Peyer's patch (tissue), 4 donors: ENCODE measurements around the gene DGKI. TPM values are rescaled to one million over a fixed set of nuclear protein-coding genes. Genes with fewer than 3 reads are reported as not detected.

Experiments used
- DNase-seq, 3 donors: peaks; one replicate each; pipeline ENCODE4 v3.0.0-alpha.2; 2017 to 2019
- H3K27ac ChIP-seq, 4 donors: fragments of 200-600 bp; sonication (generic); one replicate each; pipeline ENCODE4 v1.5.1; 2016 to 2019
- H3K27me3 ChIP-seq, 2 donors: fragments of 200-600 bp; sonication (generic); one replicate each; pipeline ENCODE4 v1.5.1; 2019
- H3K36me3 ChIP-seq, 3 donors: fragments of 200-600 bp; sonication (generic); one replicate each; pipeline ENCODE4 v1.5.1; 2016 to 2019
- H3K4me1 ChIP-seq, 4 donors: fragments of 200-600 bp; sonication (generic); one replicate each; pipeline ENCODE4 v1.5.1; 2016 to 2019
- H3K4me3 ChIP-seq, 4 donors: fragments of 200-600 bp; sonication (generic); 1 replicate in 3 of 4; 2 replicates in 1 of 4; pipeline ENCODE4 v1.5.1; 2016 to 2019; ENCODE audit warnings: mild to moderate bottlenecking in 1 of 4
- H3K9me3 ChIP-seq, 4 donors: fragments of 200-600 bp; sonication (generic); one replicate each; pipeline ENCODE4 v1.5.1; 2016 to 2019; ENCODE audit warnings: mild to moderate bottlenecking in 1 of 4
- POLR2A ChIP-seq, 2 donors: fragments of 450-650 bp; IDR thresholded peaks; one replicate each; pipeline ENCODE4 v1.5.1; 2017; ENCODE audit warnings: antibody characterized with exemption in 2 of 2, mild to moderate bottlenecking in 2 of 2, moderate library complexity in 2 of 2
- total RNA-seq, 4 donors: library from RNA; depleted of rRNA; stranded (reverse); fragments of >200 nt; gene quantifications; one replicate each; pipeline ENCODE4 v1.1.0, GENCODE V29; 2016
- TF ChIP-seq, protein P1 (sequence below), 6 experiments: fragments of 450-650 bp in 4 of 6; fragments of 200-600 bp in 2 of 6; sonication (generic) in 1 of 6; IDR thresholded peaks; one replicate each; pipeline ENCODE4 v1.5.1; 2017 to 2019; ENCODE audit warnings: antibody characterized with exemption in 6 of 6, mild to moderate bottlenecking in 3 of 6, moderate library complexity in 1 of 6

The DGKI gene
- total RNA-seq, 4 donors from 2014 or later = 0.19 to 0.40 (median 0.35) TPM; not detected in 1

DNA sequence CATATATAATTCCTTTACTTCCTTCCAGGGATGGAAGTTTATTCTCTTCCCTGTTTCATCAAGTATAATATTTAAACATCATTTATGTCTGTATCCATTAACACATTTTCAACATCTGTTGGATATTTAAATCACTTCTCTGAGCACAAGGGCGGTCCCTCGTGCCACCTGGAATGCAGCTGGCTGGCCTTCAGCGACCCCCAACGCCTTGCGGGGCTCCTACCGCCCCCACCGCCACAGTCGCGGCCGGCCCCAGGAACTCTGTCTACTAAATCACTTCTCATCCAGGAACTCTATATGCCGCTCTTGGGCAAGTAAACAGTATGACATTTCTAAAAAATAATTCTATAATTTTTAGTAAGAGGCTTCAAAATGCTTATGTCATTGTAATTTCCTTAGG is 282.1 kb downstream of the DGKI start:
- DNase-seq = no peak
- no peaks in the 10 kb centered on the region for H3K27me3 ChIP-seq
- H3K36me3 ChIP-seq = no peaks in the 10 kb centered on the region
- no peaks in the 10 kb centered on the region for H3K9me3 ChIP-seq
- no peaks in the 10 kb centered on the region for H3K4me1 ChIP-seq
- H3K4me3 ChIP-seq = no peak overlapping the region
- TF ChIP-seq POLR2A (IDR thresholded peaks at IDR 0.05) = no peak
- TF ChIP-seq, protein P1, sequence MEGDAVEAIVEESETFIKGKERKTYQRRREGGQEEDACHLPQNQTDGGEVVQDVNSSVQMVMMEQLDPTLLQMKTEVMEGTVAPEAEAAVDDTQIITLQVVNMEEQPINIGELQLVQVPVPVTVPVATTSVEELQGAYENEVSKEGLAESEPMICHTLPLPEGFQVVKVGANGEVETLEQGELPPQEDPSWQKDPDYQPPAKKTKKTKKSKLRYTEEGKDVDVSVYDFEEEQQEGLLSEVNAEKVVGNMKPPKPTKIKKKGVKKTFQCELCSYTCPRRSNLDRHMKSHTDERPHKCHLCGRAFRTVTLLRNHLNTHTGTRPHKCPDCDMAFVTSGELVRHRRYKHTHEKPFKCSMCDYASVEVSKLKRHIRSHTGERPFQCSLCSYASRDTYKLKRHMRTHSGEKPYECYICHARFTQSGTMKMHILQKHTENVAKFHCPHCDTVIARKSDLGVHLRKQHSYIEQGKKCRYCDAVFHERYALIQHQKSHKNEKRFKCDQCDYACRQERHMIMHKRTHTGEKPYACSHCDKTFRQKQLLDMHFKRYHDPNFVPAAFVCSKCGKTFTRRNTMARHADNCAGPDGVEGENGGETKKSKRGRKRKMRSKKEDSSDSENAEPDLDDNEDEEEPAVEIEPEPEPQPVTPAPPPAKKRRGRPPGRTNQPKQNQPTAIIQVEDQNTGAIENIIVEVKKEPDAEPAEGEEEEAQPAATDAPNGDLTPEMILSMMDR (IDR thresholded peaks at IDR 0.05) = no peak
- no peak overlapping the region for H3K27ac ChIP-seq

DNA sequence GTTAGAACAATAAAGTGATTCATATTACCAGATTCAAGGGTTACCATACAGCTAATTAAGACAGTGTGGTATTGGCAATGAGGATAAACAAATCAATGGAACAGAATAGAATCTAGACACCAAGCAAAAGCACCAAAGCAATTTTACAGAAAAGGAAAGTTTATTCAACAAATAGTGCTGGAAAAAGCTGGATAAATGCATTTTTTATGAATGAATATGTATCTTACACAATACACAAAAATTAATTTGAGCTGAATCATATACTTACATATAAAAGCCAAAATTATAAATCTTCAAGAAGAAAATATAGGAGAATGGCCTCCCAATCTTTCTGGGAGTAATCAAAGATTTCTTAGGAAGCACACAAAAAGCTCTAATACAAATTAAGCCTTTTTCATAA is 282.8 kb downstream of the DGKI start:
- TF ChIP-seq, protein P1 (IDR thresholded peaks at IDR 0.05) = no peak
- TF ChIP-seq POLR2A (IDR thresholded peaks at IDR 0.05) = no peak
- Histone ChIP-seq H3K9me3 (no peaks in the 10 kb centered on the region), H3K36me3 (no peaks in the 10 kb centered on the region), H3K27me3 (no peaks in the 10 kb centered on the region), H3K4me1 (no peaks in the 10 kb centered on the region), H3K4me3 (no peak overlapping the region), H3K27ac (no peak overlapping the region)
- no peak for DNase-seq

DNA sequence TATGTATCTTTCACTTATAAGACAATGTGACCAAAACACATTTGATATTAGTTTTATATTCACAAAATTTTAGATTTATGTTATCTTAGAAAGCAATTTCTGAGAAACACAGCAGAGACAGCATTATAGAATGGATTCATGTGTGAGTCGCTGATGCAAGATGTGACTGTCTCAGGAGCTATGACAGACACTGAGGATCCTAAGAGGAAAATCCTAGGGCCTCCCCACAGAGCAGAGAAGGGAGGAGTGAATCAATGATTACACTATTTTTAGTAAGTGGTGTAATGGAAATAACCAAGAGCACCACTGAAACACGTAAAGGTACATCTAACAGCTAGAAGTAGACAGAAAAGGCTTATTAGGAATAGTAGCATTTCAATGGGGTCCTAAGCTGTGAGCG is 299.3 kb downstream of the DGKI start:
- H3K27ac ChIP-seq = no peak overlapping the region
- TF ChIP-seq POLR2A (IDR thresholded peaks at IDR 0.05) = no peak
- TF ChIP-seq, protein P1 (IDR thresholded peaks at IDR 0.05) = no peak
- no peaks in the 10 kb centered on the region for H3K36me3 ChIP-seq
- no peaks in the 10 kb centered on the region for H3K9me3 ChIP-seq
- no peak for DNase-seq
- no peaks in the 10 kb centered on the region for H3K4me1 ChIP-seq
- no peak overlapping the region for H3K4me3 ChIP-seq
- no peaks in the 10 kb centered on the region for H3K27me3 ChIP-seq

DNA sequence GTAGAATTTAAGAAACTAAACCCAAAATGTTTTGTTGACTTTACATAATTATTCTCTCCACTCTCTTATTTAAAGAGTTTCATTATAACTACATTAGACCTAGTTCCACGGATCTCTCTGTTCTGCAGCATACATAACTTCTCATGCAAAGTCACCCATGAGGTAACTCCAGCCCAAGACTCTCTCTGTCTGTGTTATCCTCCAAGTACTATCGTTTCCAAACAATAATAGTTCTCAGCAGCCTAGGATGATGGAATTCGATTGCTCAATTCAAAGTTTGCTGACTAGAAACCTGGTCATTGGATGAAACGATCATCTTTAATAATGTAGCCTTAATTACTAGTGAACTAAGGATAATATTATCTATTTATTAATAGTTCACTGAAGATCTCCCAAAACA is 300.1 kb downstream of the DGKI start:
- Histone ChIP-seq H3K27me3 (no peaks in the 10 kb centered on the region), H3K36me3 (no peaks in the 10 kb centered on the region), H3K27ac (no peak overlapping the region), H3K4me1 (no peaks in the 10 kb centered on the region), H3K4me3 (no peak overlapping the region), H3K9me3 (no peaks in the 10 kb centered on the region)
- TF ChIP-seq, protein P1 (IDR thresholded peaks at IDR 0.05) = no peak
- no peak for TF ChIP-seq POLR2A (IDR thresholded peaks at IDR 0.05)
- DNase-seq = no peak

DNA sequence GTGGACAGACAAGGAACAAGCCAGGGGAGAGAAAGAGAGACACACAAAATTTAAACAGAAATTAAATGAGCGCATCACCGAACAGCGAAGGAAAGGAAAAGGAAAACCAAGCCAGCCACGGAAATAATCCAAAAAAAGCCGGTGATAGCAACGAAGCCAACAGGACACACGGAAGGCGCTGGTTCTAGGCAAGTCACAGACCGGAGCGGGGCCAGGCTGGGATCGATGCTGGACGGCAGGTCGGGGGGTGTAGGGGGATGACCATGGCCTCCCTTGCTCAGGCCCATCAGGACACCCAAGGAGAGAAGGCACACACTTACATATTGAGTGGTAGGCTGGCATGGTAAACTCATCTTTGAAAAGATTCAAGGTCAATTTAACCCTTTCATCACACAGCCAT is 300.8 kb downstream of the DGKI start:
- H3K27ac ChIP-seq = no peak overlapping the region
- no peak for DNase-seq

More for the DNA sequence above, 300.8 kb downstream of the DGKI start:
- H3K9me3 ChIP-seq = no peaks in the 10 kb centered on the region
- H3K4me1 ChIP-seq = no peaks in the 10 kb centered on the region
- no peak for TF ChIP-seq POLR2A (IDR thresholded peaks at IDR 0.05)
- TF ChIP-seq, protein P1 (IDR thresholded peaks at IDR 0.05) = no peak
- no peaks in the 10 kb centered on the region for H3K27me3 ChIP-seq
- H3K4me3 ChIP-seq = no peak overlapping the region
- no peaks in the 10 kb centered on the region for H3K36me3 ChIP-seq
